ENCODE results near the gene PPP1R9A. TPM values are rescaled to one million over a fixed set of nuclear protein-coding genes. Genes with fewer than 3 reads are reported as not detected.

PPP1R9A gene
- total RNA-seq, 1 donor from 2014 or later = 1.5 TPM

- Histone ChIP-seq H3K9me3 (no peaks in the 10 kb centered on the region), H3K27ac (no peak overlapping the region), H3K4me3 (no peak overlapping the region), H3K4me1 (no peaks in the 10 kb centered on the region), H3K27me3 (no peaks in the 10 kb centered on the region), H3K36me3 (no peaks in the 10 kb centered on the region)
- no peak for DNase-seq (ENCODE audit: extremely low spot score in 2 of 2)
- intact Hi-C loops (cut with DNase I) = no loop called here
- TF ChIP-seq POLR2A (IDR thresholded peaks at IDR 0.05) (no peak), CTCF (IDR thresholded peaks at IDR 0.05) (no peak), POLR2AphosphoS5 (IDR thresholded peaks at IDR 0.05; ENCODE audit: insufficient read depth in 1 of 2, low read depth in 1 of 2) (no peak)
Measured at GRCh38 chr7:95240921-95241320, 333.5 kb downstream of the PPP1R9A start.

DNA sequence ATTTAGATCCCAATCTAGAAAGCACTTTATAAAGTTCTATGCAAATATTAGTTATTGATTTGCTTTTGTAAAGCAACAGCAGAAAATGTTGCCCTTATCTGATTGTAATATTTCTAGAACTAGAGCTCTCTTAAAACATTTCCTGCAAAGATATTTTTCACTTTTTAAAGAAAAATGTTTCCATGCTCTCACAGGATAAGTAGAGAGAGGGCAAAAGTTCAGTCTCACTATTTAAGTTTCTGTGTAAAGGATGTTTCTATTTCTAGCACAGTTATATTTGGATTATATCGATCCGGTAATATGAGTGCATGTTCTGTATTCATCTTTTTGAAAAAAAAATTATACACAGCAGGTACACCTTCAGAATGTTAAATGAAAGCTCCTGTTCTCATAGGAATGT lies 334.9 kb downstream of the PPP1R9A start:
- intact Hi-C loops (cut with DNase I) = no loop called here
- TF ChIP-seq CTCF (IDR thresholded peaks at IDR 0.05) (no peak), POLR2AphosphoS5 (IDR thresholded peaks at IDR 0.05; ENCODE audit: insufficient read depth in 1 of 2, low read depth in 1 of 2) (no peak), POLR2A (IDR thresholded peaks at IDR 0.05) (no peak)
- Histone ChIP-seq H3K9me3 (no peaks in the 10 kb centered on the region), H3K4me1 (no peaks in the 10 kb centered on the region), H3K27me3 (no peaks in the 10 kb centered on the region), H3K4me3 (no peak overlapping the region), H3K36me3 (no peaks in the 10 kb centered on the region), H3K27ac (no peak overlapping the region)
- DNase-seq (ENCODE audit: extremely low spot score in 2 of 2) = no peak

DNA sequence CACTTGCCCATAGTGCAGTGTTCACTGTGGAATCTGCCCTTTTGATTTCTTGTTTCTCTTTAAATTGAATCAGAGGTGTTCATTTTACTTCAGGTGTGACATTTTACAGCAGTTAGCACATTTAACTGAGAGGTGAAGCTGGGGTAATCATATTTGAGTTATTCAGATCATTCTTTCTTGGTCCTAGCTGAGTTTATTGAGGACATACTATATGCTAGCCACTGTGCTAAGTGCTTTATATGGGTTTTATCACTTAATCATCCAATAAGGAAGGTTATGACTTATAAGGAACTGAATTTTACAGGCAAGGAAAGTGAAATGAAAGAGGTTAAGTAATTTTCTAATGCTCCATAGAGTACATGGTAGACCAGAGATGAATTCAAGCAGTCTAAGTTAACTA lies 337.2 kb downstream of the PPP1R9A start:
- TF ChIP-seq POLR2AphosphoS5 (IDR thresholded peaks at IDR 0.05; ENCODE audit: insufficient read depth in 1 of 2, low read depth in 1 of 2) (no peak), CTCF (IDR thresholded peaks at IDR 0.05) (no peak), POLR2A (IDR thresholded peaks at IDR 0.05) (no peak)
- no peak for DNase-seq (ENCODE audit: extremely low spot score in 2 of 2)
- intact Hi-C loops (cut with DNase I) = no loop called here
- no peaks in the 10 kb centered on the region for H3K27me3 ChIP-seq
- H3K27ac ChIP-seq = no peak overlapping the region
- no peak overlapping the region for H3K4me3 ChIP-seq
- no peaks in the 10 kb centered on the region for H3K4me1 ChIP-seq
- no peaks in the 10 kb centered on the region for H3K36me3 ChIP-seq
- H3K9me3 ChIP-seq = no peaks in the 10 kb centered on the region

DNA sequence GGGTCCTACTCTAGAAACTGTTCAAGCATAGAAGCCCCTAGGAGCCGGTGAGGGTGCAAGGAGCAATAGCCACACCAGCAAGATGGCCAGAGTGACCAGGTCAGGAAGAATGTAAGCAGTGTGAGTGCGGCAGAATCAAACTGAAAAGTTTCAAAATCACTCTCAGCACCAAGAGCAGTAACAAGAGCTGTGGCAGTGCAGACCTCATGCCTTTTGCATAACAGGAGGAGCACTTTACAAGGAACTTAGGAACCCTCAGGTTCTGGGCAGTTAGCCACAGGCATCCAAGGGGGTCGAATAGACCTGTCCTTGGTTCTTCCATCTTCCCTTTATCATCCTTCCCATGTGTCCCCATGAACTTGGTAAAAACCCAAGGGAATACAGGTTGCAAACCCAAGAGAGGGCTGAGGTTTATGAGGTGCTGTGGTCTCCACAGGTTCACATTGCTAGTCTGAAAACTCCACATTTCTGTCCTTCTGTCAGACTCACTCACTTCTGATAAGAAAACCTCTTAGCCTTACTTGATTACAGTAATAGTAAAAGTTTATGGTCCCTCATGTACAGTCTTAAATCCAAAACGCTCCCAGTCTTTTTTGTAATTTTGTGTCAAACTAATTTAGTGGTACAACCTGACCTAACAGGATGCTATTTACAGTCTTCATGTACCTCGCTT lies 338.6 kb downstream of the PPP1R9A start:
- no peak for DNase-seq (ENCODE audit: extremely low spot score in 2 of 2)
- no peak overlapping the region for H3K27ac ChIP-seq
- H3K4me1 ChIP-seq = no peaks in the 10 kb centered on the region
- no peak for TF ChIP-seq CTCF (IDR thresholded peaks at IDR 0.05)
- no peak for TF ChIP-seq POLR2A (IDR thresholded peaks at IDR 0.05)
- no peak for TF ChIP-seq POLR2AphosphoS5 (IDR thresholded peaks at IDR 0.05; ENCODE audit: insufficient read depth in 1 of 2, low read depth in 1 of 2)
- H3K9me3 ChIP-seq = no peaks in the 10 kb centered on the region
- intact Hi-C loops (cut with DNase I) = no loop called here
- no peaks in the 10 kb centered on the region for H3K36me3 ChIP-seq
- H3K4me3 ChIP-seq = peak overlapping the region in 1 of 2 donors; percentile 1
- no peaks in the 10 kb centered on the region for H3K27me3 ChIP-seq

- intact Hi-C loops (cut with DNase I) = no loop called here
- no peak for DNase-seq (ENCODE audit: extremely low spot score in 2 of 2)
- peak overlapping the region in 1 of 2 donors; percentile 1 for H3K4me3 ChIP-seq
- H3K9me3 ChIP-seq = no peaks in the 10 kb centered on the region
- TF ChIP-seq POLR2AphosphoS5 (IDR thresholded peaks at IDR 0.05; ENCODE audit: insufficient read depth in 1 of 2, low read depth in 1 of 2) = no peak
- peak; percentile 5 to 39 (median 37) for TF ChIP-seq CTCF (IDR thresholded peaks at IDR 0.05)
- no peak for TF ChIP-seq POLR2A (IDR thresholded peaks at IDR 0.05)
- no peaks in the 10 kb centered on the region for H3K4me1 ChIP-seq
- no peaks in the 10 kb centered on the region for H3K36me3 ChIP-seq
- H3K27ac ChIP-seq = no peak overlapping the region
- H3K27me3 ChIP-seq = no peaks in the 10 kb centered on the region
Measured at GRCh38 chr7:95246831-95247370, 339.5 kb downstream of the PPP1R9A start.
